Common myeloid progenitor, CD34-positive (primary cell): ENCODE data around the gene TMEFF1.
"Not testable (repeated sequence)": the region's sequence is repeated elsewhere in the genome, so short reads cannot be mapped to it uniquely, and the experiment has no call there.

Experiments
- CTCF ChIA-PET: fragments of 350-600 bp; sonication (Branson Sonifier 250); formaldehyde crosslinking; loops from one replicate; lab custom pipeline; 2021; ENCODE audit warnings: antibody characterized with exemption; lab: Charles Lee
- POLR2A ChIA-PET: fragments of 350-600 bp; sonication (Branson Sonifier 250); formaldehyde crosslinking; loops from one replicate; lab custom pipeline; 2021; ENCODE audit warnings: antibody characterized with exemption; lab: Charles Lee
- DNase-seq, 3 donors: peaks; one replicate each; pipeline versions ENCODE4 v3.0.0 to v3.0.0-alpha.2; 2013
- H3K27ac ChIP-seq, 2 experiments: 1 replicate in 1 of 2; 2 replicates in 1 of 2; pipeline ENCODE4 v1.7.0; 2013; ENCODE audit warnings: inconsistent platforms in 2 of 2, low read length in 2 of 2, mild to moderate bottlenecking in 2 of 2, low read depth in 1 of 2, moderate library complexity in 1 of 2; ENCODE audit not compliant: severe bottlenecking in 2 of 2, insufficient read depth in 1 of 2, poor library complexity in 1 of 2
- H3K27me3 ChIP-seq, 5 experiments: replicated peaks in 2 of 5; 1 replicate in 3 of 5; 2 replicates in 2 of 5; pipeline versions ENCODE4 v1.6.1 to v1.7.0; 2013; ENCODE audit warnings: low read length in 4 of 5, mild to moderate bottlenecking in 2 of 5, moderate library complexity in 2 of 5, inconsistent platforms in 1 of 5; ENCODE audit not compliant: insufficient read depth in 5 of 5, control insufficient read depth in 4 of 5
- H3K36me3 ChIP-seq, 4 experiments: 1 replicate in 2 of 4; 2 replicates in 2 of 4; pipeline versions ENCODE4 v1.6.1 to v1.7.0; 2013; ENCODE audit warnings: low read length in 3 of 4, control low read depth in 1 of 4, mild to moderate bottlenecking in 1 of 4; ENCODE audit not compliant: control insufficient read depth in 4 of 4, insufficient read depth in 4 of 4
- H3K4me1 ChIP-seq, 4 experiments: 1 replicate in 3 of 4; 2 replicates in 1 of 4; pipeline versions ENCODE4 v1.6.1 to v1.7.1; 2013; ENCODE audit warnings: low read length in 3 of 4, mild to moderate bottlenecking in 3 of 4, control low read depth in 1 of 4, inconsistent platforms in 1 of 4, moderate library complexity in 1 of 4; ENCODE audit not compliant: control insufficient read depth in 4 of 4, insufficient read depth in 4 of 4; ENCODE audit errors: control extremely low read depth in 1 of 4
- H3K4me3 ChIP-seq, 7 experiments: 1 replicate in 4 of 7; 2 replicates in 3 of 7; pipeline versions ENCODE4 v1.5.1 to v1.7.0; 2013; ENCODE audit warnings: mild to moderate bottlenecking in 7 of 7, low read length in 6 of 7, moderate library complexity in 6 of 7, inconsistent platforms in 2 of 7, low read depth in 2 of 7, control low read depth in 1 of 7; ENCODE audit not compliant: insufficient read depth in 4 of 7, control insufficient read depth in 1 of 7; ENCODE audit errors: extremely low read depth in 1 of 7
- H3K9me3 ChIP-seq, 5 experiments: 1 replicate in 4 of 5; 2 replicates in 1 of 5; pipeline versions ENCODE4 v1.6.1 to v1.7.1; 2013; ENCODE audit warnings: low read length in 4 of 5, mild to moderate bottlenecking in 2 of 5, inconsistent platforms in 1 of 5, low read depth in 1 of 5, moderate library complexity in 1 of 5; ENCODE audit not compliant: control insufficient read depth in 4 of 5, insufficient read depth in 2 of 5; ENCODE audit errors: control extremely low read depth in 1 of 5
- WGBS: methylation state at CpG from one replicate; pipeline ENCODE4 v1.1.5; 2013; ENCODE audit not compliant: insufficient coverage; 5-methylcytosine and 5-hydroxymethylcytosine counted together

Gene TMEFF1

DNA sequence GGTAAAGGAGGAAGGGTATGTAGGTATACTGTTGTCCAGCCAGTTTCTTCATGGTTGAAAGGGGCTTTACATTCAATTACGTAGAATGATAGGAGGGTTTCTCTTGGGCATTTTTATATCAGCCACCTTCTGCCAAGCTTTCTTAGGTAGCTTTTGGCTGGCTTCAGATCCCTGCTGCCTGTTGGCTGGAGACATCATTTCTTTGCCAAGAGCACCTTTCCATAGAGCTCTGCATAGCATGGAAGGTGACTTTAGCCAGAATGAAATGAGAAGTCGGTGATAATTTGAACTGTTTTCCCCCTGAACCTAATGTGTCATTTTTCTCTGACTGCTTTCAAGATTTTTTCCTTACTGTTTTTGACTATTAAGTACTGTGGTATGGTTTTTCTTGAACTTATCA, 26.9 kb downstream of the TMEFF1 start:
- Histone ChIP-seq H3K27me3 (no peaks in the 10 kb centered on the region), H3K36me3 (no peaks in the 10 kb centered on the region), H3K9me3 (peaks cover 0 to 3% (median 0%) of the 10 kb centered on the region in 5 experiments), H3K27ac (no peak overlapping the region), H3K4me1 (no peaks in the 10 kb centered on the region), H3K4me3 (no peak overlapping the region)
- POLR2A ChIA-PET, result no interaction called here
- CTCF ChIA-PET, result no interaction called here
- 100% methylated on average over 1 of the region's 2 CpGs for WGBS
- no peak for DNase-seq

DNA sequence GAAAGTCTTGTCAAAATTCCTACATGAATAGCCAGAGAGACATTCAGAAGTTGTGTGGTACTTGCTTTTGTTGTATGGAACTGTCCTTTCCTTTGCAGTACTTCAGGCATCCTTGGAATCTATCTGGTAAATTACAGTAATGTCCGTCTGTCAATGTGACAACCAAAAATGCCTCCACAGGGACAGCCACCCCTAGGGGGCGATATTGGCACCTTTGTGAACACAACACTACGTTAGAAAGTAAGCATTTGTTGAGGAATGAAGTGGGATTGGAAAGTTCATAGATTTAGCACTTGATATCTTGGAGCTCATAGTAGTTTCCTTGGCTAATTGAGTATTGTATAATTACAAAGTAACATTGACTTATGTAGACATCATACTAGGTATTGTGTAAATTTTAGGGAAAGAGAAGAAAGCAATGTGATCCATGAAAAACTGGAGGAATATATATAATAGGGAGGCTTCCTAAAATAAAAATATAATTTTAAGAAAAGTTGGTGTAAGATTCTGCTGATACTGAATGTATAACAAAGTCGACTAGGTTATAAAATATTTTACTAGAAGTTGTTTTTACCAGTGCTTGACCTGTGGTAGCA, 32.7 kb downstream of the TMEFF1 start:
- ChIA-PET CTCF (interaction anchor here (1.5 kb wide), 1 partner anchor 12 kb away, joined by 5 read pairs; no protein-coding TSS in a partner anchor), POLR2A (no interaction called here)
- no CpG with 5 or more reads among the region's 4 CpGs for whole genome bisulfite sequencing
- Histone ChIP-seq H3K9me3 (peaks cover under 1 to 4% (median 3%) of the 10 kb centered on the region in 5 experiments), H3K27me3 (no peaks in the 10 kb centered on the region), H3K4me1 (no peaks in the 10 kb centered on the region), H3K36me3 (no peaks in the 10 kb centered on the region), H3K4me3 (no peak overlapping the region), H3K27ac (no peak overlapping the region)
- DNase-seq, result peak; percentile 34 to 65 (median 58)

GRCh38 chr9:100507350-100507749, 34.4 kb downstream of the TMEFF1 start:
- POLR2A ChIA-PET, H3K27ac ChIP-seq, H3K36me3 ChIP-seq, H3K4me1 ChIP-seq, DNase-seq, CTCF ChIA-PET, H3K27me3 ChIP-seq, H3K4me3 ChIP-seq, H3K9me3 ChIP-seq: not testable (repeated sequence)

- no peaks in the 10 kb centered on the region for H3K4me1 ChIP-seq
- no peaks in the 10 kb centered on the region for H3K27me3 ChIP-seq
- no peak overlapping the region for H3K4me3 ChIP-seq
- DNase-seq, result no peak
- WGBS, result no CpG with 5 or more reads among the region's 1 CpG
- peaks cover 0 to 4% (median 3%) of the 10 kb centered on the region in 5 experiments for H3K9me3 ChIP-seq
- CTCF ChIA-PET, result no interaction called here
- POLR2A ChIA-PET, result no interaction called here
- no peak overlapping the region for H3K27ac ChIP-seq
- H3K36me3 ChIP-seq, result no peaks in the 10 kb centered on the region
Measured at GRCh38 chr9:100511205-100511604, 38.3 kb downstream of the TMEFF1 start.

GRCh38 chr9:100515578-100516494, 42.9 kb downstream of the TMEFF1 start:
- Histone ChIP-seq H3K4me1 (no peaks in the 10 kb centered on the region), H3K27ac (no peak overlapping the region), H3K27me3 (no peaks in the 10 kb centered on the region), H3K36me3 (no peaks in the 10 kb centered on the region), H3K9me3 (no peaks in the 10 kb centered on the region), H3K4me3 (no peak overlapping the region)
- CTCF ChIA-PET, result no interaction called here
- 95% methylated on average over 3 of the region's 6 CpGs for WGBS
- POLR2A ChIA-PET, result no interaction called here
- no peak for DNase-seq

- Histone ChIP-seq H3K36me3 (no peaks in the 10 kb centered on the region), H3K27ac (no peak overlapping the region), H3K4me3 (no peak overlapping the region), H3K27me3 (no peaks in the 10 kb centered on the region), H3K4me1 (no peaks in the 10 kb centered on the region), H3K9me3 (peaks cover 0 to 3% (median 0%) of the 10 kb centered on the region in 5 experiments)
- ChIA-PET POLR2A (no interaction called here), CTCF (no interaction called here)
- WGBS, result no CpG with 5 or more reads among the region's 3 CpGs
- DNase-seq, result no peak
Measured at GRCh38 chr9:100521282-100521681, 48.3 kb downstream of the TMEFF1 start.

DNA sequence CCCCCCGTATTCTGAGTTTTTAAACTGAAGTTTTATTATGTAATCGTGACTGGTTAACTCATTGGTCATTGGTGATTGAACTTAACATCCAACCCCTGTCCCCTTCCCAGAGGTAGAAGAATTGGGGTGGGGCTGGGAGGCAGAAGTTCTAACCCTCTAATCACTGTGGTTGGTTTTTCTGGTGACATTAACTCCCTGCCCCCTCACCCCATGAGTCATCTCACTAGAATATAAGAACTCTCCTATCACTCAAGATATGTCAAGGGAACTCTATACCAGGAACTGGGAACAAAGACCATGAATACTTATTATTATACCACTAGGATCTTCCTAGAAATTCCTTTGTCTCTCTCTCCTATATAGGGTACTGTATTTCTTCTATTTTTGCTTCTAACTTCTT, 52.6 kb downstream of the TMEFF1 start:
- Histone ChIP-seq H3K9me3 (peaks cover 0 to 3% (median 0%) of the 10 kb centered on the region in 5 experiments), H3K27ac (no peak overlapping the region), H3K36me3 (no peaks in the 10 kb centered on the region), H3K4me3 (no peak overlapping the region), H3K27me3 (no peaks in the 10 kb centered on the region), H3K4me1 (no peaks in the 10 kb centered on the region)
- POLR2A ChIA-PET, result no interaction called here
- no peak for DNase-seq
- WGBS, result no CpG with 5 or more reads among the region's 2 CpGs
- CTCF ChIA-PET, result interaction anchor here (1.1 kb wide), 1 partner anchor 28 kb away, joined by 3 read pairs; no protein-coding TSS in a partner anchor
